Fibroblast of peridontal ligament (primary cell): ENCODE results near the gene UBASH3B.
A peak's percentile ranks its signal among the peaks of the same experiment; 100 is the strongest.
"Not testable (repeated sequence)": the region's sequence is repeated elsewhere in the genome, so short reads cannot be mapped to it uniquely, and the experiment has no call there.

Experiments
- DNase-seq: peaks from one replicate; pipeline ENCODE4 v3.0.0-alpha.2; 2010; ENCODE audit errors: extremely low read depth

Gene UBASH3B

GRCh38 chr11:122812638-122813037 lies 157.1 kb downstream of the UBASH3B start:
- no peak for DNase-seq

GRCh38 chr11:122813176-122813893 lies 157.8 kb downstream of the UBASH3B start:
- DNase-seq: no peak

GRCh38 chr11:122813894-122814270 lies 158.4 kb downstream of the UBASH3B start:
- no peak for DNase-seq

- no peak for DNase-seq
These were observed 158.9 kb downstream of the UBASH3B start for GRCh38 chr11:122814401-122814800.

GRCh38 chr11:122815900-122816299 lies 160.4 kb downstream of the UBASH3B start:
- DNase-seq: no peak

- DNase-seq: peak; percentile 50
These were observed 161.4 kb downstream of the UBASH3B start for GRCh38 chr11:122816761-122817520.

- DNase-seq: no peak
These were observed 164.6 kb downstream of the UBASH3B start for GRCh38 chr11:122820158-122820557.

GRCh38 chr11:122821169-122821568 lies 165.6 kb downstream of the UBASH3B start:
- DNase-seq: no peak

GRCh38 chr11:122822241-122822640 lies 166.7 kb downstream of the UBASH3B start:
- no peak for DNase-seq

GRCh38 chr11:122823564-122823963 lies 168.0 kb downstream of the UBASH3B start:
- DNase-seq: no peak

GRCh38 chr11:122829371-122829770 lies 173.8 kb downstream of the UBASH3B start:
- peak; percentile 65 for DNase-seq

- not testable (repeated sequence) for DNase-seq
These were observed 176.8 kb downstream of the UBASH3B start for GRCh38 chr11:122832297-122832696.

GRCh38 chr11:122832721-122833470 lies 177.4 kb downstream of the UBASH3B start:
- no peak for DNase-seq

- DNase-seq: no peak
These were observed 178.4 kb downstream of the UBASH3B start for GRCh38 chr11:122833846-122834464.

- no peak for DNase-seq
These were observed 181.4 kb downstream of the UBASH3B start for GRCh38 chr11:122836916-122837315.

- no peak for DNase-seq
These were observed 182.2 kb downstream of the UBASH3B start for GRCh38 chr11:122837528-122838346.

GRCh38 chr11:122843281-122844141 lies 188.0 kb downstream of the UBASH3B start:
- no peak for DNase-seq

- DNase-seq: no peak
These were observed 191.9 kb downstream of the UBASH3B start for GRCh38 chr11:122847466-122847865.

- DNase-seq: no peak
These were observed 192.7 kb downstream of the UBASH3B start for GRCh38 chr11:122848186-122848585.

- DNase-seq: peak; percentile 35
These were observed 194.6 kb downstream of the UBASH3B start for GRCh38 chr11:122850076-122850631.
